ENCODE data around the gene THAP7. TPM values are rescaled to one million over a fixed set of nuclear protein-coding genes. Genes with fewer than 3 reads are reported as not detected.

Gene THAP7
- total RNA-seq, 1 experiment from 2014 or later = 19.3 TPM

GRCh38 chr22:20949698-20950183 lies 52.2 kb downstream of the THAP7 start:
- Mint-ChIP-seq H3K27ac (peak overlapping the region; percentile 66; the same call in 1 of the 2 replicates), H3K36me3 (peaks cover 42% of the 10 kb centered on the region), H3K27me3 (ENCODE audit: low read depth) (no peaks in the 10 kb centered on the region), H3K4me1 (peaks cover 23% of the 10 kb centered on the region), H3K9me3 (no peaks in the 10 kb centered on the region), H3K4me3 (no peak overlapping the region)
- DNase-seq (ENCODE audit: low spot score) (no peak), ATAC-seq (no peak)
- POLR2A ChIA-PET = no interaction called here
- TF ChIP-seq RELA (CRISPR knock-in tag; IDR thresholded peaks at IDR 0.05; ENCODE audit: borderline replicate concordance) = no peak
- TF ChIP-seq ZNF532 (CRISPR knock-in tag; IDR thresholded peaks at IDR 0.05; ENCODE audit: borderline replicate concordance) = no peak
- TF ChIP-seq ZNF317 (CRISPR knock-in tag; IDR thresholded peaks at IDR 0.05; ENCODE audit: borderline replicate concordance, low read depth) = no peak
- TF ChIP-seq GABPB1 (CRISPR knock-in tag; IDR thresholded peaks at IDR 0.05) = peak; percentile 39; the same call in 1 of the 2 replicates
- TF ChIP-seq AFF4 (CRISPR knock-in tag; IDR thresholded peaks at IDR 0.05; ENCODE audit: borderline replicate concordance) = no peak
- CTCF ChIA-PET = no interaction called here

Small RNAs within 50 kb of the gene (microRNA-seq; reads per million reads assigned to microRNA genes)
- not detected for gene MIR649 (ENCODE audit: borderline number of aligned reads)

Other genes starting within 250 kb of the THAP7 start
- gene SERPIND1, start 228.0 kb downstream of the THAP7 start, total RNA-seq (2021) = 0.09 to 0.25 TPM (median 0.22 TPM) in 3 replicates
- gene PI4KA, start 143.3 kb downstream of the THAP7 start, total RNA-seq (2021) = 43.9 to 45.5 TPM (median 45.1 TPM) in 3 replicates
- 13.3 to 14.7 TPM (median 14.0 TPM) in 3 replicates for gene SNAP29, start 143.1 kb downstream of the THAP7 start, total RNA-seq (2021)
- 113 to 115 TPM (median 114 TPM) in 3 replicates for gene CRKL, start 84.7 kb downstream of the THAP7 start, total RNA-seq (2021)
- gene AIFM3, start 34.9 kb downstream of the THAP7 start, total RNA-seq (2021) = 2.6 to 3.4 TPM (median 2.8 TPM) in 3 replicates
- gene LZTR1, start 19.8 kb downstream of the THAP7 start, total RNA-seq (2021) = 38.3 to 44.5 TPM (median 40.1 TPM) in 3 replicates
- 0.13 to 0.69 TPM (median 0.30 TPM) in 3 replicates for gene P2RX6, start 13.0 kb upstream of the THAP7 start, total RNA-seq (2021)
- 0.21 to 0.50 TPM (median 0.37 TPM) in 3 replicates for gene SLC7A4, start 30.4 kb upstream of the THAP7 start, total RNA-seq (2021)
- gene LRRC74B, start 43.8 kb upstream of the THAP7 start, total RNA-seq (2021) = not detected in 3 replicates

Measured in WTC11 (cell line).